Adrenal gland (tissue), 12 donors: ENCODE results near the gene TNNT3. TPM values are rescaled to one million over a fixed set of nuclear protein-coding genes. Genes with fewer than 3 reads are reported as not detected.

ENCODE experiments used
- DNase-seq, 7 donors: peaks; one replicate each; pipeline ENCODE4 v3.0.0-alpha.2; 2019 to 2020
- H3K27ac ChIP-seq, 5 donors: fragments of 200-600 bp; sonication (generic) in 4 of 5; 1 replicate in 3 of 5; 2 replicates in 2 of 5; pipeline versions ENCODE4 v1.5.1 to v1.8.0; 2016 to 2020; ENCODE audit warnings: mild to moderate bottlenecking in 1 of 5
- H3K27me3 ChIP-seq: fragments of 200-600 bp; 2 replicates; pipeline ENCODE4 v1.8.0; 2021
- H3K36me3 ChIP-seq, 2 donors: fragments of 200-600 bp; replicated peaks in 1 of 2; 1 replicate in 1 of 2; 2 replicates in 1 of 2; pipeline versions ENCODE4 v1.5.1 to v1.8.0; 2018 to 2022
- H3K4me1 ChIP-seq, 2 donors: fragments of 200-600 bp; replicated peaks in 1 of 2; 1 replicate in 1 of 2; 2 replicates in 1 of 2; pipeline versions ENCODE4 v1.5.1 to v1.8.0; 2018 to 2021
- H3K4me3 ChIP-seq, 4 donors: fragments of 200-600 bp; sonication (generic) in 3 of 4; one replicate each; pipeline ENCODE4 v1.5.1; 2016 to 2018
- H3K9me3 ChIP-seq, 3 donors: fragments of 200-600 bp; sonication (generic) in 1 of 3; replicated peaks in 1 of 3; 1 replicate in 2 of 3; 2 replicates in 1 of 3; pipeline versions ENCODE4 v1.5.1 to v1.8.0; 2016 to 2021
- POLR2A ChIP-seq, 2 donors: fragments of 450-650 bp; IDR thresholded peaks; one replicate each; pipeline ENCODE4 v1.6.1; 2017; ENCODE audit warnings: antibody characterized with exemption in 2 of 2, mild to moderate bottlenecking in 2 of 2, moderate library complexity in 1 of 2
- WGBS, 4 donors: extraction: QIAGEN DNeasy Blood & Tissue Kit in 2 of 4; methylation state at CpG; one replicate each; pipeline versions ENCODE4 v1.1.5 to v1.1.7; 2013 to 2017; 5-methylcytosine and 5-hydroxymethylcytosine counted together
- intact Hi-C, 2 donors: fragments of 100-400 bp; cut with DNase I; formaldehyde crosslinking; loops; one replicate each; pipeline versions ENCODE4 v1.14.1 to v1.15.0; 2022 to 2023
- polyA plus RNA-seq, 3 donors: library from polyadenylated mRNA; stranded (reverse); fragments of 200-250 nt in 2 of 3; fragments of 350-450 nt in 1 of 3; fragmentation: Illumina TruSeq in 1 of 3; extraction: RNeasy Lipid Tissue Mini Kit (QIAGEN cat#74804) in 1 of 3; gene quantifications; one replicate each; pipeline ENCODE4 v1.2.3, GENCODE V29; 2013 to 2014
- total RNA-seq, 9 donors: library from RNA; depleted of rRNA in 4 of 9; stranded (reverse); fragments of >200 nt in 4 of 9; fragments of 120-200 nt in 1 of 9; fragmentation: NEBNext Ultra II Directional in 1 of 9; extraction: Animal tissue kit (Norgen Biotek cat#: 25700) in 1 of 9; gene quantifications; one replicate each; pipeline versions ENCODE4 v1.1.0 to v1.2.4, GENCODE V29; 2013 to 2023
- TF ChIP-seq, protein P1 (sequence below), 6 experiments: fragments of 450-650 bp in 4 of 6; fragments of 200-600 bp in 2 of 6; sonication (generic) in 1 of 6; IDR thresholded peaks; 1 replicate in 5 of 6; 2 replicates in 1 of 6; pipeline versions ENCODE4 v1.5.1 to v1.8.0; 2016 to 2021; ENCODE audit warnings: antibody characterized with exemption in 6 of 6, mild to moderate bottlenecking in 2 of 6, moderate library complexity in 1 of 6
- donor health status: healthy with polysubstance abuse.
- donor health status: Bipolar disorder and iron deficiency.
- donor health status: DM: yes; HTN: yes; CAD: no.
- donor health status: DM: no; HTN: no; CAD: no.
- donor health status: DM: no; HTN: no; CAD: no.
- donor health status: DM: yes; HTN: yes; CAD: no.

The TNNT3 gene
- total and polyA plus RNA-seq, 12 donors, result 0.81 to 12.2 (median 5.4) TPM; not detected in 1

DNA sequence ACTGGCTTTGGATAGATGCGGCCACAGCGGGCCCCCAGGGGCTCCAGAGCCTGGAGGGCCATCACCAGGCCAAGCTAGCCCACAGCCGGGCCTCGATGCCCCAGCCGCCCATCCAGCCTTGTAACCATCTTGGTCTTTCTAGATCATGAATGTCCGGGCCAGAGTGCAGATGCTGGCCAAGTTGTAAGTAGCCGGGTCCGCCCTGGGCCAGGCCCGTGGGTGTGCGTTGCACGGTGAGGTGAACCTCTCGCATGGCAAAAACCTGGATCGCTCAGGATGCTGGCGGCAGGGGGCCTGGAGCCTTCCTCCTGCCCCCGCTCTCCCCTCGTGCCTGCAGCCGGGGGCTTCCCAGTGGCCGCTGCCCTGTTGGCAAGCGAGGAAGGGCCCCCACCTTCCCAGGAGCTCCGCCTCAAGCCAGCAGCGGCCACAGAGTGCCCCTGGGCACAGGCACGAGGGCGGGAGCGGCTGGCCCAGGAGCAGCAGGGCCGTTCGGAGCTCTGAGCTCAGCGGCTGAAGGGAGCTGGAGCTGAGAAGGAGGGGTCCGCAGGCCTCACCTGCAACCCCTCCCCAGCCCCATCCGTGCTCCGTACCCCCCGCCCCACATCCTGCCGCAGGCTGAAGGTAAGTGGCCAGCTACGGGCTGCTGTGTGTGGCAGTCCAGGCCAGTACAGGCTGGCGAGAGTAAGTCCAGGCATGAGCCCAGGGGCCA is 16.7 kb downstream of the TNNT3 start:
- TF ChIP-seq POLR2A (IDR thresholded peaks at IDR 0.05), result no peak
- TF ChIP-seq, protein P1, sequence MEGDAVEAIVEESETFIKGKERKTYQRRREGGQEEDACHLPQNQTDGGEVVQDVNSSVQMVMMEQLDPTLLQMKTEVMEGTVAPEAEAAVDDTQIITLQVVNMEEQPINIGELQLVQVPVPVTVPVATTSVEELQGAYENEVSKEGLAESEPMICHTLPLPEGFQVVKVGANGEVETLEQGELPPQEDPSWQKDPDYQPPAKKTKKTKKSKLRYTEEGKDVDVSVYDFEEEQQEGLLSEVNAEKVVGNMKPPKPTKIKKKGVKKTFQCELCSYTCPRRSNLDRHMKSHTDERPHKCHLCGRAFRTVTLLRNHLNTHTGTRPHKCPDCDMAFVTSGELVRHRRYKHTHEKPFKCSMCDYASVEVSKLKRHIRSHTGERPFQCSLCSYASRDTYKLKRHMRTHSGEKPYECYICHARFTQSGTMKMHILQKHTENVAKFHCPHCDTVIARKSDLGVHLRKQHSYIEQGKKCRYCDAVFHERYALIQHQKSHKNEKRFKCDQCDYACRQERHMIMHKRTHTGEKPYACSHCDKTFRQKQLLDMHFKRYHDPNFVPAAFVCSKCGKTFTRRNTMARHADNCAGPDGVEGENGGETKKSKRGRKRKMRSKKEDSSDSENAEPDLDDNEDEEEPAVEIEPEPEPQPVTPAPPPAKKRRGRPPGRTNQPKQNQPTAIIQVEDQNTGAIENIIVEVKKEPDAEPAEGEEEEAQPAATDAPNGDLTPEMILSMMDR (IDR thresholded peaks at IDR 0.05), result no peak
- intact Hi-C loops, result no loop called here
- Histone ChIP-seq H3K27me3 (no peaks in the 10 kb centered on the region), H3K9me3 (no peaks in the 10 kb centered on the region), H3K27ac (no peak overlapping the region), H3K36me3 (no peaks in the 10 kb centered on the region), H3K4me3 (no peak overlapping the region), H3K4me1 (peaks cover 0 to 3% of the 10 kb centered on the region in 2 donors)
- DNase-seq, result peak in 2 of 7 donors; percentile 5 to 13
- WGBS, 4 donors, result 91 to 100% (median 93%) methylated on average over 4 to 34 of the region's 34 CpGs

GRCh38 chr11:1936781-1937615 is 17.5 kb downstream of the TNNT3 start:
- intact Hi-C loops, result no loop called here

GRCh38 chr11:1937616-1938342 is 18.3 kb downstream of the TNNT3 start:
- DNase-seq, result peak in 2 of 7 donors; percentile 4 to 11
- H3K27ac ChIP-seq, result no peak overlapping the region
- no peaks in the 10 kb centered on the region for H3K27me3 ChIP-seq
- H3K4me3 ChIP-seq, result no peak overlapping the region
- no peaks in the 10 kb centered on the region for H3K36me3 ChIP-seq
- no peaks in the 10 kb centered on the region for H3K9me3 ChIP-seq
- TF ChIP-seq, protein P1 (IDR thresholded peaks at IDR 0.05), result no peak
- TF ChIP-seq POLR2A (IDR thresholded peaks at IDR 0.05), result no peak
- intact Hi-C loops, result loop anchor here in 1 of 2 donors (1.0 kb wide), 1 partner anchor 24 kb away; no protein-coding TSS in a partner anchor
- H3K4me1 ChIP-seq, result no peaks in the 10 kb centered on the region
- WGBS, 4 donors, result 87 to 92% (median 88%) methylated on average over 19 to 35 of the region's 35 CpGs

More at GRCh38 chr11:1936781-1937615, 17.5 kb downstream of the TNNT3 start:
- WGBS, 4 donors, result 90 to 92% (median 90%) methylated on average over 10 to 34 of the region's 34 CpGs; no CpG with 5 or more reads in 1 of the 4 donors
- peak in 2 of 7 donors; percentile 11 for DNase-seq
- Histone ChIP-seq H3K27ac (no peak overlapping the region), H3K4me1 (no peaks in the 10 kb centered on the region), H3K4me3 (no peak overlapping the region), H3K36me3 (no peaks in the 10 kb centered on the region), H3K27me3 (no peaks in the 10 kb centered on the region), H3K9me3 (no peaks in the 10 kb centered on the region)
- TF ChIP-seq, protein P1 (IDR thresholded peaks at IDR 0.05), result no peak
- no peak for TF ChIP-seq POLR2A (IDR thresholded peaks at IDR 0.05)
